ENCODE measurements around the gene HERC3. TPM values are rescaled to one million over a fixed set of nuclear protein-coding genes. Genes with fewer than 3 reads are reported as not detected.

HERC3 gene
- total and polyA plus RNA-seq, 10 of the 15 experiments (the other 5 are each of a cell fraction or from before 2014, with no cell fraction given) = 0.52 to 18.2 (median 2.8) TPM

DNA sequence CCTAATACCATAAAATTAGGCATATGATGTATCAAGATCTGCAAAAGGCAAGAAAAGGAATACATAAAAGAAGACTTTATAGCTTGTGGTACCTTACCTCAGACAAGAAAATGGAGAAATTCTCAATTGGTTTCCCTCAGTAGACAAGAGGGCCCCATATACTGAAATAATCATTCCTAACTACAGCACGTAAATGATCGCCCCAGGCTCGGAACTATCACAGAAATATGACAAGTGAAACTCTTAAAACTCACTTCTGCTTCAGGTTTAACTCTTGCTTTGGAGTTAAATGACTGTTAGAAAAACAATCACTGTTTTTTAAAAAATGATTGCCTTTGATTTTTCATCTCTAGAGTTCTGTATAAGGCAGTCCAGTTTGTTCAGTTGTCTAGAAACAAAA, 144.0 kb downstream of the HERC3 start:
- no peak overlapping the region for H3K4me3 ChIP-seq
- H3K79me2 ChIP-seq (ENCODE audit: control insufficient read depth, insufficient read depth, low read length) = no peaks in the 10 kb centered on the region
- no peaks in the 10 kb centered on the region for H3K9me3 ChIP-seq (replicated peaks; ENCODE audit: control insufficient read depth, insufficient read depth, low read length)
- ChIA-PET RAD21 (ENCODE audit: unreplicated experiment) (interaction anchor here (1.3 kb wide), 1 partner anchor 197 kb away, joined by 5 read pairs; no protein-coding TSS in a partner anchor), POLR2A (no interaction called here), CTCF (interaction anchor here (0.7 to 1.4 kb wide), 6 partner anchors 12 to 58 kb away, joined by 3 to 4 read pairs (median 3); no protein-coding TSS in a partner anchor), SMC1A (ENCODE audit: uncharacterized antibody, unreplicated experiment) (interaction anchor here (1.2 to 2.1 kb wide), 3 partner anchors 11 to 46 kb away, joined by 3 to 6 read pairs (median 4); no protein-coding TSS in a partner anchor)
- H3K36me3 ChIP-seq (ENCODE audit: control insufficient read depth in 2 of 2, insufficient read depth in 2 of 2, low read length in 1 of 2) = no peaks in the 10 kb centered on the region
- H3K9ac ChIP-seq (ENCODE audit: control insufficient read depth, insufficient read depth, low read length) = no peak overlapping the region
- ATAC-seq (no peak), FAIRE-seq (no peak), DNase-seq (ENCODE audit: low read depth, low spot score) (no peak)
- WGBS (ENCODE audit: insufficient coverage, insufficient replicate concordance, low lambda C conversion rate, missing lambda C conversion rate) = 29% methylated on average over 3 of the region's 3 CpGs
- in situ Hi-C loops (cut with MboI) (no loop called here), intact Hi-C loops (cut with micrococcal nuclease; ENCODE audit: unreplicated experiment) (no loop called here)
- BruUV-seq (replicated peaks) = no TSS peak
- H4K20me1 ChIP-seq (ENCODE audit: control insufficient read depth, insufficient read depth) = no peaks in the 10 kb centered on the region
- H3K4me2 ChIP-seq (ENCODE audit: control insufficient read depth, insufficient read depth) = no peak overlapping the region
- H3K27ac ChIP-seq (ENCODE audit: control insufficient read depth, insufficient read depth) = no peak overlapping the region
- no peaks in the 10 kb centered on the region for H3K27me3 ChIP-seq (replicated peaks in 1 of 2; ENCODE audit: control insufficient read depth in 2 of 2, insufficient read depth in 2 of 2, low read length in 1 of 2)
- H2AFZ ChIP-seq (ENCODE audit: control insufficient read depth, low read depth, low read length) = no peak overlapping the region
- no peaks in the 10 kb centered on the region for H3K4me1 ChIP-seq (ENCODE audit: control insufficient read depth, insufficient read depth, low read length)
- TF ChIP-seq, protein P1, sequence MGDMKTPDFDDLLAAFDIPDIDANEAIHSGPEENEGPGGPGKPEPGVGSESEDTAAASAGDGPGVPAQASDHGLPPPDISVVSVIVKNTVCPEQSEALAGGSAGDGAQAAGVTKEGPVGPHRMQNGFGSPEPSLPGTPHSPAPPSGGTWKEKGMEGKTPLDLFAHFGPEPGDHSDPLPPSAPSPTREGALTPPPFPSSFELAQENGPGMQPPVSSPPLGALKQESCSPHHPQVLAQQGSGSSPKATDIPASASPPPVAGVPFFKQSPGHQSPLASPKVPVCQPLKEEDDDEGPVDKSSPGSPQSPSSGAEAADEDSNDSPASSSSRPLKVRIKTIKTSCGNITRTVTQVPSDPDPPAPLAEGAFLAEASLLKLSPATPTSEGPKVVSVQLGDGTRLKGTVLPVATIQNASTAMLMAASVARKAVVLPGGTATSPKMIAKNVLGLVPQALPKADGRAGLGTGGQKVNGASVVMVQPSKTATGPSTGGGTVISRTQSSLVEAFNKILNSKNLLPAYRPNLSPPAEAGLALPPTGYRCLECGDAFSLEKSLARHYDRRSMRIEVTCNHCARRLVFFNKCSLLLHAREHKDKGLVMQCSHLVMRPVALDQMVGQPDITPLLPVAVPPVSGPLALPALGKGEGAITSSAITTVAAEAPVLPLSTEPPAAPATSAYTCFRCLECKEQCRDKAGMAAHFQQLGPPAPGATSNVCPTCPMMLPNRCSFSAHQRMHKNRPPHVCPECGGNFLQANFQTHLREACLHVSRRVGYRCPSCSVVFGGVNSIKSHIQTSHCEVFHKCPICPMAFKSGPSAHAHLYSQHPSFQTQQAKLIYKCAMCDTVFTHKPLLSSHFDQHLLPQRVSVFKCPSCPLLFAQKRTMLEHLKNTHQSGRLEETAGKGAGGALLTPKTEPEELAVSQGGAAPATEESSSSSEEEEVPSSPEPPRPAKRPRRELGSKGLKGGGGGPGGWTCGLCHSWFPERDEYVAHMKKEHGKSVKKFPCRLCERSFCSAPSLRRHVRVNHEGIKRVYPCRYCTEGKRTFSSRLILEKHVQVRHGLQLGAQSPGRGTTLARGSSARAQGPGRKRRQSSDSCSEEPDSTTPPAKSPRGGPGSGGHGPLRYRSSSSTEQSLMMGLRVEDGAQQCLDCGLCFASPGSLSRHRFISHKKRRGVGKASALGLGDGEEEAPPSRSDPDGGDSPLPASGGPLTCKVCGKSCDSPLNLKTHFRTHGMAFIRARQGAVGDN (IDR thresholded peaks at IDR 0.05) = no peak
- TF ChIP-seq, protein P2, sequence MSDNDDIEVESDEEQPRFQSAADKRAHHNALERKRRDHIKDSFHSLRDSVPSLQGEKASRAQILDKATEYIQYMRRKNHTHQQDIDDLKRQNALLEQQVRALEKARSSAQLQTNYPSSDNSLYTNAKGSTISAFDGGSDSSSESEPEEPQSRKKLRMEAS (IDR thresholded peaks at IDR 0.05; ENCODE audit: low read depth, low read length) = no peak
- TF ChIP-seq SP1 (IDR thresholded peaks at IDR 0.05; ENCODE audit: low read depth, low read length) (no peak), RUNX3 (IDR thresholded peaks at IDR 0.05; ENCODE audit: low read length) (no peak), TARDBP (IDR thresholded peaks at IDR 0.05; ENCODE audit: borderline replicate concordance) (no peak), NR2C2 (IDR thresholded peaks at IDR 0.05; ENCODE audit: borderline replicate concordance, control insufficient read depth, insufficient read length, low read depth) (no peak), NR2F1 (conservative IDR thresholded peaks at IDR 0.05) (no peak), IKZF2 (IDR thresholded peaks at IDR 0.05) (no peak), TBL1XR1 (IDR thresholded peaks at IDR 0.05; ENCODE audit: low read depth, low read length) (no peak), ZZZ3 (IDR thresholded peaks at IDR 0.05; ENCODE audit: control insufficient read depth, insufficient read length, low read depth) (no peak), TAF1 (IDR thresholded peaks at IDR 0.05; ENCODE audit: borderline replicate concordance, low read depth, low read length) (no peak), TCF7 (IDR thresholded peaks at IDR 0.05; ENCODE audit: borderline replicate concordance) (no peak), EGR1 (IDR thresholded peaks at IDR 0.05; ENCODE audit: borderline replicate concordance in 1 of 2, low read depth in 2 of 2, low read length in 2 of 2) (no peak), SMAD1 (IDR thresholded peaks at IDR 0.05; ENCODE audit: low read depth, partially characterized antibody) (no peak), TCF3 (IDR thresholded peaks at IDR 0.05; ENCODE audit: borderline replicate concordance, insufficient read depth, low read depth, low read length) (no peak)
- TF ChIP-seq, protein P3, sequence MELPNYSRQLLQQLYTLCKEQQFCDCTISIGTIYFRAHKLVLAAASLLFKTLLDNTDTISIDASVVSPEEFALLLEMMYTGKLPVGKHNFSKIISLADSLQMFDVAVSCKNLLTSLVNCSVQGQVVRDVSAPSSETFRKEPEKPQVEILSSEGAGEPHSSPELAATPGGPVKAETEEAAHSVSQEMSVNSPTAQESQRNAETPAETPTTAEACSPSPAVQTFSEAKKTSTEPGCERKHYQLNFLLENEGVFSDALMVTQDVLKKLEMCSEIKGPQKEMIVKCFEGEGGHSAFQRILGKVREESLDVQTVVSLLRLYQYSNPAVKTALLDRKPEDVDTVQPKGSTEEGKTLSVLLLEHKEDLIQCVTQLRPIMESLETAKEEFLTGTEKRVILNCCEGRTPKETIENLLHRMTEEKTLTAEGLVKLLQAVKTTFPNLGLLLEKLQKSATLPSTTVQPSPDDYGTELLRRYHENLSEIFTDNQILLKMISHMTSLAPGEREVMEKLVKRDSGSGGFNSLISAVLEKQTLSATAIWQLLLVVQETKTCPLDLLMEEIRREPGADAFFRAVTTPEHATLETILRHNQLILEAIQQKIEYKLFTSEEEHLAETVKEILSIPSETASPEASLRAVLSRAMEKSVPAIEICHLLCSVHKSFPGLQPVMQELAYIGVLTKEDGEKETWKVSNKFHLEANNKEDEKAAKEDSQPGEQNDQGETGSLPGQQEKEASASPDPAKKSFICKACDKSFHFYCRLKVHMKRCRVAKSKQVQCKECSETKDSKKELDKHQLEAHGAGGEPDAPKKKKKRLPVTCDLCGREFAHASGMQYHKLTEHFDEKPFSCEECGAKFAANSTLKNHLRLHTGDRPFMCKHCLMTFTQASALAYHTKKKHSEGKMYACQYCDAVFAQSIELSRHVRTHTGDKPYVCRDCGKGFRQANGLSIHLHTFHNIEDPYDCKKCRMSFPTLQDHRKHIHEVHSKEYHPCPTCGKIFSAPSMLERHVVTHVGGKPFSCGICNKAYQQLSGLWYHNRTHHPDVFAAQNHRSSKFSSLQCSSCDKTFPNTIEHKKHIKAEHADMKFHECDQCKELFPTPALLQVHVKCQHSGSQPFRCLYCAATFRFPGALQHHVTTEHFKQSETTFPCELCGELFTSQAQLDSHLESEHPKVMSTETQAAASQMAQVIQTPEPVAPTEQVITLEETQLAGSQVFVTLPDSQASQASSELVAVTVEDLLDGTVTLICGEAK (IDR thresholded peaks at IDR 0.05; ENCODE audit: borderline replicate concordance) = no peak
